ENCODE results near the gene CWC22. TPM values are rescaled to one million over a fixed set of nuclear protein-coding genes. Genes with fewer than 3 reads are reported as not detected.

Gene CWC22
- total RNA-seq, 2 donors from 2014 or later, result 13.1 to 14.1 TPM

- Histone ChIP-seq H3K36me3 (no peaks in the 10 kb centered on the region), H3K4me1 (no peaks in the 10 kb centered on the region), H3K9me3 (no peaks in the 10 kb centered on the region), H3K4me3 (no peak overlapping the region), H3K27me3 (no peaks in the 10 kb centered on the region), H3K27ac (no peak overlapping the region)
- no peak for DNase-seq (ENCODE audit: low spot score)
- no peak for TF ChIP-seq CTCF (IDR thresholded peaks at IDR 0.05)
Observed at GRCh38 chr2:179915395-179915992, 91.6 kb downstream of the CWC22 start.

DNA sequence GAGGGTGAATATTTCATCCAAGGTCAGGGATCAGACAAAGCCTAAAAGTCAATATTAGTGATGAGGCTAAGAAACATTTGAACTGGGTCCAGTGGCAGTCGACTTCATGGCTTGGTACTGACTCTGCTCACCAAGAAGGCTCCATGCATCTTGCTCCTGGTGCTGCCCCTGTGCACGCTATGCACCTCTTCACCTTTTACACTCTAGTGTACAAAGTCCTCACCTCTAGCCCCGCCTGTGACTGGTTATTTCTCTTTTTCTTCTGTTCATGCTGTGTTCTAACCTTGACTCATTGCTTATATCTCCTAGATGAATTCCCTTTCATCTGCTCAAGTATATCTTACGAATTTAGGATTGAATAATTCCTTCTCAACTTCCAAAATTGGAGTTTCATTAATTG lies 93.3 kb downstream of the CWC22 start:
- Histone ChIP-seq H3K4me1 (no peaks in the 10 kb centered on the region), H3K36me3 (no peaks in the 10 kb centered on the region), H3K27me3 (no peaks in the 10 kb centered on the region), H3K27ac (no peak overlapping the region), H3K4me3 (no peak overlapping the region), H3K9me3 (no peaks in the 10 kb centered on the region)
- no peak for DNase-seq (ENCODE audit: low spot score)
- no peak for TF ChIP-seq CTCF (IDR thresholded peaks at IDR 0.05)

DNA sequence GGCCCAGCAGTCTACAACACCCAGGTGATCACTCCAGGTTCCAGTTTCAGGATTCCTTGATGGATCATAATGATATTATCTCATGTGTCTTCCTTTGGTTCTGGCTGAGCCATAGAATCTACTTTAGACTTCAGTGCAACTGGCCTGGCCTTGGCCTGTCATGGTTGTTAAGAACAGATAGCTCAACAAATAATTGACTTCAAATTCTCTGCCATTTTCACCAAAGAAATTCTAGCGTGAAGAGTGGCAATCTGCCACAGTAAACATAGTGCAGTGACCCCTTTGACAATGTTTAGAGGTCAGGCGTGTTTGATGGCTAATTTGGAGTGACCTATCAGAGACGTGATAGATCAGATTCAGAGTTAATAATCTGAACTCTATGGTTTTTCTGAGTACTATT lies 95.5 kb downstream of the CWC22 start:
- H3K36me3 ChIP-seq, result no peaks in the 10 kb centered on the region
- H3K27ac ChIP-seq, result no peak overlapping the region
- H3K4me3 ChIP-seq, result no peak overlapping the region
- H3K9me3 ChIP-seq, result no peaks in the 10 kb centered on the region
- TF ChIP-seq CTCF (IDR thresholded peaks at IDR 0.05), result no peak
- DNase-seq (ENCODE audit: low spot score), result no peak
- no peaks in the 10 kb centered on the region for H3K4me1 ChIP-seq
- no peaks in the 10 kb centered on the region for H3K27me3 ChIP-seq

DNA sequence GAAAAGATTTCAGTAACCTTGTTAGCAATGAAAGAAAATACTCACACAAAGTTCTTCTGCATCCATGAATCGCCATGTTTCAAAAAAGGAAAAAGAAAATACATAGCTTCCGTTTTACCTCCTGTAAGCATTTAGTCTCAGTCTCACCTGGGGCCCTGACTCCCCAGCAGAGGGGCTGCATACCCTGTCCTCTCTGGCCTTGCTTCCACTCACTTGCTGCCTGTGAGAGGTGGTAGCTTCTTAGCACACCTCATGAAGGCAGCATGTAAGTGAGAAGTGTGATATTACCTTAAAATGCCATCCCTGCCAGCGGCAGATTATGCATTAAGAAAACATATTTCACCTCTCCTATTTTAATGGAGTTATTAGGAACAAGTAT lies 96.4 kb downstream of the CWC22 start:
- no peak for TF ChIP-seq CTCF (IDR thresholded peaks at IDR 0.05)
- DNase-seq (ENCODE audit: low spot score), result no peak
- no peaks in the 10 kb centered on the region for H3K9me3 ChIP-seq
- H3K27ac ChIP-seq, result no peak overlapping the region
- no peaks in the 10 kb centered on the region for H3K27me3 ChIP-seq
- no peaks in the 10 kb centered on the region for H3K4me1 ChIP-seq
- H3K36me3 ChIP-seq, result no peaks in the 10 kb centered on the region
- H3K4me3 ChIP-seq, result no peak overlapping the region

DNA sequence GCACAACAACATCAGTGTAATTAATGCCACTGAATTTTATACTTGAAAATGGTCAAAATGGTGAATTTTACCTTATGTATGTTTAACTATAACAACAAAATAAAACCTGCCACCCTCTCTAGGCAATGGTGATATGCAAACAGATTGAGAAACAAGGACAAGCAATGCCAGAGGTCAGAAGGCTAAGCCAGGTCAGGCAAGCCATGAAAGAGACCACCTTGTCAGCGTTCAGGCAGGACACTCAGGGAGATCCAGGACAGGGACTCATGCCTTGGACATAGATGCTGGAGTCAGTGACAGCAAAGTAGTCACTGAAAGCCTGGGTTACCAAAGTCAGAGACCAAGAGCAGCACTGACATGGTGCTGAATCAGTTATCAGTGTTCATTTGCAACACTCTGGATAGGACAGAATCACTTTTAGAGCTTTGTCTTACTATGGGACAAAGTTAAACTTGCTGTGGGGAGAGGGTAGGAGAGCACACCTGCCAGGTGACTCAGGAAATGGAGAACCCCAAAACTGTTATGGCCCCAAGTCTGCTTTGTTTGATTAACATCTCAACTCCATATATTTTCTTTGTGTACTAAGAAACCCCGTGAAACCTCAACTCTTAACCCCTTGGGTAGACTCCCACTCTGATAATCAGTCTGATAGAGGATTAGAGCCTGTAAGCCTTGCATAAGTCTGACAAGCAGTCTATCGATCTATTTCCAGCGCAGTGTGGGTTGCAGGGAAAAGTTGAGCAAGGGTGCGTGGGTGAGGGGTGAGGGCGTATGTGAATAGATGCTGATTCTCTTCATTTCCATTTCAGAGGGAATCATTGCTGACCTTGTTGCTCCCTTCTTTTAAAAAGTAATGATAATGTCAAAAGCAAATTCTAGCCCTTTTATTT lies 97.0 kb downstream of the CWC22 start:
- Histone ChIP-seq H3K4me3 (no peak overlapping the region), H3K9me3 (no peaks in the 10 kb centered on the region), H3K27me3 (no peaks in the 10 kb centered on the region), H3K4me1 (no peaks in the 10 kb centered on the region), H3K27ac (no peak overlapping the region), H3K36me3 (no peaks in the 10 kb centered on the region)
- no peak for DNase-seq (ENCODE audit: low spot score)
- TF ChIP-seq CTCF (IDR thresholded peaks at IDR 0.05), result no peak
